Neural progenitor cell (in vitro differentiated cells): Measurements from ENCODE around the gene GNG7.

Source experiments
- CTCF ChIP-seq: fragments of 200-600 bp; sonication (generic); IDR thresholded peaks from 2 replicates; pipeline ENCODE4 v1.5.1; 2017; ENCODE audit warnings: antibody characterized with exemption, mild to moderate bottlenecking
- EZH2 ChIP-seq: fragments of 200-600 bp; sonication (generic); IDR thresholded peaks from 2 replicates; pipeline ENCODE4 v1.6.1; 2017; ENCODE audit warnings: antibody characterized with exemption, mild to moderate bottlenecking, moderate library complexity

- no peak for TF ChIP-seq CTCF
- no peak for TF ChIP-seq EZH2
These were observed 219.4 kb downstream of the GNG7 start for GRCh38 chr19:2483084-2483483.
